Upper lobe of left lung (tissue), 4 donors: ENCODE data around the gene LEPR.

ENCODE experiments used
- EP300 ChIP-seq, 4 donors: sonication (generic); formaldehyde crosslinking; IDR thresholded peaks; one replicate each; pipeline ENCODE4 v1.5.1; 2017; ENCODE audit warnings: antibody characterized with exemption in 4 of 4, control low read depth in 2 of 4
- POLR2A ChIP-seq, 4 donors: fragments of 450-650 bp; IDR thresholded peaks; one replicate each; pipeline ENCODE4 v1.5.1; 2016 to 2017; ENCODE audit warnings: antibody characterized with exemption in 4 of 4, mild to moderate bottlenecking in 2 of 4
- POLR2AphosphoS5 ChIP-seq, 2 donors: sonication (generic); formaldehyde crosslinking; IDR thresholded peaks; one replicate each; pipeline ENCODE4 v1.5.1; 2017; ENCODE audit warnings: antibody characterized with exemption in 2 of 2
- TF ChIP-seq, protein P1 (sequence below), 6 experiments: fragments of 450-650 bp in 4 of 6; fragments of 200-600 bp in 2 of 6; sonication (generic) in 2 of 6; IDR thresholded peaks; one replicate each; pipeline ENCODE4 v1.5.1; 2016 to 2019; ENCODE audit warnings: antibody characterized with exemption in 6 of 6

- TF ChIP-seq, protein P1, sequence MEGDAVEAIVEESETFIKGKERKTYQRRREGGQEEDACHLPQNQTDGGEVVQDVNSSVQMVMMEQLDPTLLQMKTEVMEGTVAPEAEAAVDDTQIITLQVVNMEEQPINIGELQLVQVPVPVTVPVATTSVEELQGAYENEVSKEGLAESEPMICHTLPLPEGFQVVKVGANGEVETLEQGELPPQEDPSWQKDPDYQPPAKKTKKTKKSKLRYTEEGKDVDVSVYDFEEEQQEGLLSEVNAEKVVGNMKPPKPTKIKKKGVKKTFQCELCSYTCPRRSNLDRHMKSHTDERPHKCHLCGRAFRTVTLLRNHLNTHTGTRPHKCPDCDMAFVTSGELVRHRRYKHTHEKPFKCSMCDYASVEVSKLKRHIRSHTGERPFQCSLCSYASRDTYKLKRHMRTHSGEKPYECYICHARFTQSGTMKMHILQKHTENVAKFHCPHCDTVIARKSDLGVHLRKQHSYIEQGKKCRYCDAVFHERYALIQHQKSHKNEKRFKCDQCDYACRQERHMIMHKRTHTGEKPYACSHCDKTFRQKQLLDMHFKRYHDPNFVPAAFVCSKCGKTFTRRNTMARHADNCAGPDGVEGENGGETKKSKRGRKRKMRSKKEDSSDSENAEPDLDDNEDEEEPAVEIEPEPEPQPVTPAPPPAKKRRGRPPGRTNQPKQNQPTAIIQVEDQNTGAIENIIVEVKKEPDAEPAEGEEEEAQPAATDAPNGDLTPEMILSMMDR (IDR thresholded peaks at IDR 0.05): no peak
- TF ChIP-seq POLR2A (IDR thresholded peaks at IDR 0.05): no peak
- TF ChIP-seq EP300 (IDR thresholded peaks at IDR 0.05): no peak
- TF ChIP-seq POLR2AphosphoS5 (IDR thresholded peaks at IDR 0.05): no peak
These were observed 48.9 kb upstream of the LEPR start for GRCh38 chr1:65371544-65371943.
